ENCODE data around the gene SLC23A3.

The SLC23A3 gene

GRCh38 chr2:219167997-219168396 lies 1.8 kb downstream of the SLC23A3 start:
- Histone ChIP-seq H3K4me1 (ENCODE audit: control insufficient read depth, insufficient read depth, low read length) (peaks cover 3% of the 10 kb centered on the region), H3K9ac (ENCODE audit: low read length) (no peak overlapping the region), H3K4me3 (ENCODE audit: low read length) (no peak overlapping the region), H3K27me3 (ENCODE audit: control insufficient read depth, insufficient read depth, low read length) (no peaks in the 10 kb centered on the region), H3K27ac (ENCODE audit: low read depth, low read length) (no peak overlapping the region), H3K36me3 (ENCODE audit: control insufficient read depth, insufficient read depth, low read length) (no peaks in the 10 kb centered on the region)

DNA sequence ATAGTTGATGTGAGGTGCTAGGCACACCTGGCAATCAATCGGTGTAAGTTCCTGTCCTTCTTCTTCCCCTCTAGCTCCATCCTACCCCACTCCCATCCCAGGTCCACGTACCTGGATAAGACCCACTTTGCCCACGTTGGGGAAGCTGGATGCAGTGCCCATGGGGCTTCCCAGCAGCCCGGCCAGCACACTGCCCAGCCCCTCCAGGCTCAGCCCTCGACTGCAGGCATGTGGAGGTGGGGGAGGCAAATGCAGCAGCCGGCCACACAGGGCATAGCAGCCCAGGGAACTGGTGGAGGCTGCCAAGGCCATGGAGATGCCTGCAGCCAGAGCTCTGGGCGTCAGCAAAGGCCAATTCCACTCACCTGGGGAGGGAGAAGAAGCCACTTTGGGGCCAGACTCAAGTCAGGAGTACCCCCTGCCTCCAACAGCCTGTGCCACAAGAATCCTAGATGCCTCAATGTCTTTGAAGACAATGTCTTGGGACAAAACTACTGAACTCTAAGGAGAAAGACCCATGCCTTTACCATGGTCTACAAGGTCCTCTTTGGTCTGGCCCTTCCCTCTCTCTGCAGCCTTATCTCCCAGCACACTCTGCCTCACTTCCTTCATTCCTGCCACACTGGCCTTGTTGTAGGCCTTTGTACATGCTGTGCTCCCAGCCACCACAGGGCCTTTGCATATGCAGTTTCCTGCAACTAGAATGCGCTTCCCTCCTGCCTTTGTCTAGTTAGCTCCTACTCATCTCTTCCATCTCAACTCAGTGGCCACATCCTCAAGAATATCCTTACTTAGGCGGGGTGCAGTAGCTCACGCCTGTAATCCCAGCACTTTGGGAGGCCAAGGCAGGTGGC lies 4.5 kb downstream of the SLC23A3 start:
- Histone ChIP-seq H3K4me3 (ENCODE audit: low read length) (no peak overlapping the region), H3K27ac (ENCODE audit: low read depth, low read length) (no peak overlapping the region), H3K27me3 (ENCODE audit: control insufficient read depth, insufficient read depth, low read length) (no peaks in the 10 kb centered on the region), H3K36me3 (ENCODE audit: control insufficient read depth, insufficient read depth, low read length) (no peaks in the 10 kb centered on the region), H3K9ac (ENCODE audit: low read length) (no peak overlapping the region), H3K4me1 (ENCODE audit: control insufficient read depth, insufficient read depth, low read length) (no peaks in the 10 kb centered on the region)

GRCh38 chr2:219163156-219163555 lies 6.7 kb downstream of the SLC23A3 start:
- no peaks in the 10 kb centered on the region for H3K4me1 ChIP-seq (ENCODE audit: control insufficient read depth, insufficient read depth, low read length)
- H3K36me3 ChIP-seq (ENCODE audit: control insufficient read depth, insufficient read depth, low read length): no peaks in the 10 kb centered on the region
- H3K27me3 ChIP-seq (ENCODE audit: control insufficient read depth, insufficient read depth, low read length): no peaks in the 10 kb centered on the region
- no peak overlapping the region for H3K27ac ChIP-seq (ENCODE audit: low read depth, low read length)
- no peak overlapping the region for H3K9ac ChIP-seq (ENCODE audit: low read length)
- H3K4me3 ChIP-seq (ENCODE audit: low read length): no peak overlapping the region

DNA sequence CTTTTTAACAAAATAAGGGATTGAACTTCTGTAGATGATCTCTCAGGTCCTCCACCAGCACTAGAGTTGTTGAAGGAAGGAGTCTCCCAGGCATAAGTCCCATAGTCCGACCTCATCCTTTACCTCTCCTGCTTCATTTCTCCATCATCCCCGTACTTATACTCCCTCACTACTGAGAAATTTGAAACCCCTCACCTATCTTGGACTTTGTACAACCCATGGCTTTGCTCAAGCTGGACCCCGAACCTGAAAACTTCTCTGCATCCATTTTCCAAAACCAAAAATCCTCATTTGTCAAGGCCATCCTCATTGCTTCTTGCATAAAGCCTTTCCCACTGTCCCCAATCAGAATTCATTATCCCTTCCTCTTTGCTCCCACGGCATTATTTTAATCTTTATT lies 8.7 kb downstream of the SLC23A3 start:
- H3K27ac ChIP-seq (ENCODE audit: low read depth, low read length): peak overlapping the region; percentile 95
- H3K36me3 ChIP-seq (ENCODE audit: control insufficient read depth, insufficient read depth, low read length): no peaks in the 10 kb centered on the region
- H3K4me3 ChIP-seq (ENCODE audit: low read length): peak overlapping the region; percentile 80
- H3K9ac ChIP-seq (ENCODE audit: low read length): no peak overlapping the region
- no peaks in the 10 kb centered on the region for H3K4me1 ChIP-seq (ENCODE audit: control insufficient read depth, insufficient read depth, low read length)
- no peaks in the 10 kb centered on the region for H3K27me3 ChIP-seq (ENCODE audit: control insufficient read depth, insufficient read depth, low read length)

DNA sequence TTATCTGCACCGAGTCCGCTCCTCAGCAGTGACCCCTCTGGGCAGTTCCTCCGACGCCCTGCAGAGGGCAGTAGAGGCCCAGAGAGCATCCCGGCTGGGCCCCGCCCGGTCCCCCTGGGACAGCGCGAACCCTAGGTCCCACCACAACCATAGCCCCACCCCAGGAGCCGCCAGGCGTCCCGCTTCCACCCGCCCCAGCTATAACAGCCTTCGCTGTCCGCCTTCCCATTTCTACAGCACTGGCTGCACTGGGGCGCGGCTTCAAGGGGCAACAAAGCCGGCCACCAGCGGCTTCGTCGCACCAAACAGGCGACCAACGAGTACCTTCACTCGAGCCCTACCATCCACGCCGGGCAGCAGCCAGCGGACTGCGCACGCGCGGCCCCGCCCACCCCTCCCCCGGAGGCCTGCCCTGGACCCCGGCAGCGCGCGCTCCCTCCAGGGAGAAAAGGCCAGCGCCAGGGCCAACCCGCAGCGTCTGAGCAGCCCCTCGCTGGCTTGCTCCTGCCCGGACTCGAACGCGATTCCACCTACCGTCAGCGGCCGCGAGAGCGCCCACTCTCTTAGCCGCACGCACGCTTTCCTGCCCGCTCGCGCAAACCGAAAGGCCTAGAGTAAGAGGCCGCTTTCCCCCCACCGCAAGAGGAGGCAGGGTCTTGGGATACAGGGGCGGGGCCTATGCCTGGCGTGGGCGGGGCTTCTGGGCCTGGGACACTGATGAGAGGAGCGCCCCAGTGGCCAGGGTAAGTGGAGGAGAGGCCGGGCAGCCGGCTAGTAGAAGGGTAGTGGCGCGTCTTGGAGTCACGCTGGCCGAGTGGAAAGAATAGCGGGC lies 9.4 kb downstream of the SLC23A3 start, which contains the start of gene NHEJ1:
Gene NHEJ1 (minus strand): TSS at position 630 of the 832 bp plus-strand sequence. CDS start 2,453 bp downstream, outside the sequence.
- Histone ChIP-seq H3K27me3 (ENCODE audit: control insufficient read depth, insufficient read depth, low read length) (no peaks in the 10 kb centered on the region), H3K27ac (ENCODE audit: low read depth, low read length) (peak within 1 kb of the TSS; percentile 95), H3K4me1 (ENCODE audit: control insufficient read depth, insufficient read depth, low read length) (no peaks in the 10 kb centered on the region), H3K9ac (ENCODE audit: low read length) (peak within 1 kb of the TSS; percentile 78), H3K36me3 (ENCODE audit: control insufficient read depth, insufficient read depth, low read length) (no peaks in the 10 kb centered on the region), H3K4me3 (ENCODE audit: low read length) (peak within 1 kb of the TSS; percentile 80)

DNA sequence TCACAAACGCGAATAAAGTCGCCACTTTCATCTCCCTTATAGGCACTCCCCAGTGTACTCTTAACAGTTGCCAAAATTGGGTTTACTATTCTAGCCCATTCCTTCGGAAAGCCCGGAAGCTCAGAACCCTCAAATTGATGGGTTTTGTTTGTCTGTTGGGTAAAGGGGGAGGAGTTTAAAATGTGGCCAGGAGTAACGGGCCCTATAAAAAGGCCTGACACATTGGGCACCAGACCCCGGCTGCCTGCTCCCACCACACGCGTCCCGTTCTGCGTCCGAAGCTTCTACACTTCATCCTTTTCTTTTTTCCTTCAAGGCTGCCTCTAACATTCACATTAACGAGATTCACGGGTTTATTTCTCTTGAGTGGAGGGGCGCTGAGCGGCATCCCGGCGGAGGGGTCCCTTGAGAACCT lies 10.1 kb downstream of the SLC23A3 start:
- no peaks in the 10 kb centered on the region for H3K36me3 ChIP-seq (ENCODE audit: control insufficient read depth, insufficient read depth, low read length)
- H3K27me3 ChIP-seq (ENCODE audit: control insufficient read depth, insufficient read depth, low read length): no peaks in the 10 kb centered on the region
- H3K9ac ChIP-seq (ENCODE audit: low read length): no peak overlapping the region
- H3K4me3 ChIP-seq (ENCODE audit: low read length): peak overlapping the region; percentile 54
- H3K27ac ChIP-seq (ENCODE audit: low read depth, low read length): peak overlapping the region; percentile 95
- H3K4me1 ChIP-seq (ENCODE audit: control insufficient read depth, insufficient read depth, low read length): no peaks in the 10 kb centered on the region

- H3K36me3 ChIP-seq (ENCODE audit: control insufficient read depth, insufficient read depth, low read length): no peaks in the 10 kb centered on the region
- no peak overlapping the region for H3K27ac ChIP-seq (ENCODE audit: low read depth, low read length)
- H3K9ac ChIP-seq (ENCODE audit: low read length): no peak overlapping the region
- H3K27me3 ChIP-seq (ENCODE audit: control insufficient read depth, insufficient read depth, low read length): no peaks in the 10 kb centered on the region
- H3K4me1 ChIP-seq (ENCODE audit: control insufficient read depth, insufficient read depth, low read length): no peaks in the 10 kb centered on the region
- no peak overlapping the region for H3K4me3 ChIP-seq (ENCODE audit: low read length)
These were observed 11.2 kb downstream of the SLC23A3 start for GRCh38 chr2:219158586-219158985.

GRCh38 chr2:219158025-219158424 lies 11.8 kb downstream of the SLC23A3 start:
- no peak overlapping the region for H3K27ac ChIP-seq (ENCODE audit: low read depth, low read length)
- H3K9ac ChIP-seq (ENCODE audit: low read length): no peak overlapping the region
- no peaks in the 10 kb centered on the region for H3K4me1 ChIP-seq (ENCODE audit: control insufficient read depth, insufficient read depth, low read length)
- no peaks in the 10 kb centered on the region for H3K27me3 ChIP-seq (ENCODE audit: control insufficient read depth, insufficient read depth, low read length)
- no peaks in the 10 kb centered on the region for H3K36me3 ChIP-seq (ENCODE audit: control insufficient read depth, insufficient read depth, low read length)
- no peak overlapping the region for H3K4me3 ChIP-seq (ENCODE audit: low read length)

GRCh38 chr2:219157396-219157795 lies 12.4 kb downstream of the SLC23A3 start:
- H3K27me3 ChIP-seq (ENCODE audit: control insufficient read depth, insufficient read depth, low read length): no peaks in the 10 kb centered on the region

DNA sequence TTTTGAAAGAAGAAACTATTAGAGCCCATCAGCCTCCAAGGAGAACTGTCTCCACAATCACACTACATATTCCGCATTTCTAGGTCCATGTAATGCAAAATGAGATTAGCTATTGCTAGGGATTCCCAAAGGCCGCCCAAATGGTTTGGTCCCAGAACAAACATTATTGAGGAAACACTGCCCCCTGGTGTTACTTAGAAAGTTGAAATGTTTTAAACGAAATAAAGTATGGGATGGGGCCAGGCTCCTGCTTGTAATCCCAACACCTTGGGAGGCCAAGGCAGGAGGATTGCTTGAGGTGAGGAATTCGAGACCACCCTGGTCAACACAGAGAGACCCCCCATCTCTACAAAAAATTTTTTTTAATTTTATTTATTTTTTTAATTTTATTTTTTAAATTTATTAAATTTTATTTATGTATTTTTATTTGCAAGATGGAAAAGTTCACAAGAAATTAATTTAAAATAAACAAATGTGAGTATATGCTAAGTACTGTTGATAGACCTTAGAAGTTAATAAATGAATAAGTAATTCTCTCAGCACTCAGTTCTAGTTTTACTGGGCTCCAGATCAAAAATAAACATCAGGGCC lies 14.7 kb downstream of the SLC23A3 start:
- H3K36me3 ChIP-seq (ENCODE audit: control insufficient read depth, insufficient read depth, low read length): no peaks in the 10 kb centered on the region
- H3K27ac ChIP-seq (ENCODE audit: low read depth, low read length): no peak overlapping the region
- H3K4me3 ChIP-seq (ENCODE audit: low read length): no peak overlapping the region
- no peaks in the 10 kb centered on the region for H3K4me1 ChIP-seq (ENCODE audit: control insufficient read depth, insufficient read depth, low read length)
- no peak overlapping the region for H3K9ac ChIP-seq (ENCODE audit: low read length)
- no peaks in the 10 kb centered on the region for H3K27me3 ChIP-seq (ENCODE audit: control insufficient read depth, insufficient read depth, low read length)

More at GRCh38 chr2:219157396-219157795, 12.4 kb downstream of the SLC23A3 start:
- Histone ChIP-seq H3K4me3 (ENCODE audit: low read length) (no peak overlapping the region), H3K4me1 (ENCODE audit: control insufficient read depth, insufficient read depth, low read length) (no peaks in the 10 kb centered on the region), H3K36me3 (ENCODE audit: control insufficient read depth, insufficient read depth, low read length) (no peaks in the 10 kb centered on the region), H3K27ac (ENCODE audit: low read depth, low read length) (no peak overlapping the region), H3K9ac (ENCODE audit: low read length) (no peak overlapping the region)

GRCh38 chr2:219149667-219150066 lies 20.2 kb downstream of the SLC23A3 start:
- Histone ChIP-seq H3K27me3 (ENCODE audit: control insufficient read depth, insufficient read depth, low read length) (no peaks in the 10 kb centered on the region), H3K4me1 (ENCODE audit: control insufficient read depth, insufficient read depth, low read length) (no peaks in the 10 kb centered on the region), H3K36me3 (ENCODE audit: control insufficient read depth, insufficient read depth, low read length) (peaks cover 6% of the 10 kb centered on the region), H3K4me3 (ENCODE audit: low read length) (no peak overlapping the region), H3K9ac (ENCODE audit: low read length) (no peak overlapping the region), H3K27ac (ENCODE audit: low read depth, low read length) (no peak overlapping the region)

- peaks cover 15% of the 10 kb centered on the region for H3K36me3 ChIP-seq (ENCODE audit: control insufficient read depth, insufficient read depth, low read length)
- no peaks in the 10 kb centered on the region for H3K4me1 ChIP-seq (ENCODE audit: control insufficient read depth, insufficient read depth, low read length)
- H3K9ac ChIP-seq (ENCODE audit: low read length): no peak overlapping the region
- no peak overlapping the region for H3K4me3 ChIP-seq (ENCODE audit: low read length)
- H3K27me3 ChIP-seq (ENCODE audit: control insufficient read depth, insufficient read depth, low read length): no peaks in the 10 kb centered on the region
- H3K27ac ChIP-seq (ENCODE audit: low read depth, low read length): no peak overlapping the region
These were observed 27.5 kb downstream of the SLC23A3 start for GRCh38 chr2:219142329-219142728.

Measured in rectal smooth muscle tissue (tissue), 1 donor.